Anterior cingulate cortex (tissue), 58 donors: Measurements from ENCODE around the gene DMD.
A peak's percentile ranks its signal among the peaks of the same experiment; 100 is the strongest.

Source experiments
- DNase-seq, 58 donors: peaks; one replicate each; lab custom pipeline; 2025; lab: John Stamatoyannopoulos, UW

Gene DMD

DNA sequence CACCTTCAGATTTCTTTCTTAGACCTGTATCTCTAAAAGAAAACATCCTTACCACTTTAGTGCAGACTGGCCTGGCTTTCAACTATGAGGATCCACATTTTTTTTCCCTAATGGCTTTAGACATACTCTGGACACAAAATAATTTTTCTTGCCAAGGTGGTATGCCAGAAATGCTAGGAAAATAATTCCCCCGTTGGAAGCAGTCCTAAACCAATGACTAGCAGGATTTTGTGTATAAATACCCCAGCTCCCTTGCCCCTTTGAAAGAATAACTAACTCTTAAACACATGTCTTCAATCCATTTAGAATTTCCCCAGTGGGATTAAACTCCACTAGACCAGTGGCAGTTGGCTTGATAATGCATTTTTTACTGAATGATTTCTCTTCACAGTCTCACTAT, 1639.0 kb downstream of the DMD start:
- no peak for DNase-seq

- no peak for DNase-seq
These were observed 1640.7 kb downstream of the DMD start for GRCh38 chrX:31570658-31571057.

GRCh38 chrX:31563792-31564191, 1647.6 kb downstream of the DMD start:
- no peak for DNase-seq

GRCh38 chrX:31555506-31555905, 1655.8 kb downstream of the DMD start:
- DNase-seq, result no peak

DNA sequence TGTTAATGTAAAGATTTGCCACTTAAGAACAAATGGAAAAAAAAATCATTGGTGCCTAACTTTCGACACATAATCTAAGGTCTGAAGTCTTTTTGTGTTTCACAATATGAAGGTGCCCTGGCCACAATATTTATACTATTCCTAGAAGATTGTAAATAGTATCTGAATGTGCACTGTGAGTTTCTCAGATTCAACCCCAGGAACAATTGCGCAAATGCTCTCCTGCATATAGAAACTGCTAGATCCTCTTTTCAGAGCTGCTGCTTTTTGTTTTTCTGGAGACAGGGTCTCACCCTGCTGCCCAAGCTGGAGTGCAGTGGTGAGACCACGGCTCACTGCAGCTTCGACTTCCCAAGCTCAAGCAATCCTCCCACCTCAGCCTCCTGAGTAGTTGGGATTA, 1659.4 kb downstream of the DMD start:
- no peak for DNase-seq

- no peak for DNase-seq
These were observed 1661.2 kb downstream of the DMD start for GRCh38 chrX:31550158-31550557.

DNA sequence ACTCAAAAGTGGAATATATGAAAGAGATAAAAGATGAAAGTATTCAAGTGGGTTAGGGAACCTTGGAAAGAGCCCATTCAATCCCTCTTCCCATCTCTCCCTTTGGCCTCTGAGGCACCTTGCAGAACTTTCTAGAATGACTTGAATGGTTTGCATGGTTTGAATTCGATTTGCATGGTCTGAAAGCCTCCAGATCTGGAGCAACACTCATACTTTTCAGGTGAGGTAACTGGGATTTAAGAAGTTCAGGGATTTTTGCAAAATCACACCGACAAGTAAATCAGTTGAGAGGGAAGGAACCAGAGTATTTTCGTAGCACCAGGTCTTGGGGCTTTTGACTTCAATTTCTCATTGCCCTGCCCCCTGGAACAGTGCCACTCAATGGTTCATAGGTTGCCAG, 1663.5 kb downstream of the DMD start:
- no peak for DNase-seq

DNA sequence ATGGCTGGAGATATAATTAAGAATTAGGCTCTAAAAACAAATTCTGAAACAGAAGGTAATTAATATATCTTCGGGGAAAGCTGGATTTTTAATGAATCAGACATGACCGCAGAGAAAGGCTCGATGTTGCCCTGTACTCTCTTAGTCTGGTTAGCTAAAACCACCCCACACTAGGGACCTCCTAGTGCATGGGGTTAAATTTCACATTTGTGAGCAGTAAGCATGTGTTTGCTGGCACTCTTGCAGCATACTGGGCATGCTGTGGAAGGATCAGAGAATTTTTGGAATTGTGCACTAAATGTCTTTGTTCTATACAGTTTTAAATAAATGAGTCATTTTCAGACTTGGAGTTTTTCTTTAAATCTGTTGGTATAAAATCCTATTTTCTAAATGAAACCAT, 1663.9 kb downstream of the DMD start:
- no peak for DNase-seq

GRCh38 chrX:31546126-31546525, 1665.2 kb downstream of the DMD start:
- peak in 4 of 58 donors; percentile 2 to 17 (median 4) for DNase-seq

- no peak for DNase-seq
These were observed 1665.6 kb downstream of the DMD start for GRCh38 chrX:31545726-31546125.

DNA sequence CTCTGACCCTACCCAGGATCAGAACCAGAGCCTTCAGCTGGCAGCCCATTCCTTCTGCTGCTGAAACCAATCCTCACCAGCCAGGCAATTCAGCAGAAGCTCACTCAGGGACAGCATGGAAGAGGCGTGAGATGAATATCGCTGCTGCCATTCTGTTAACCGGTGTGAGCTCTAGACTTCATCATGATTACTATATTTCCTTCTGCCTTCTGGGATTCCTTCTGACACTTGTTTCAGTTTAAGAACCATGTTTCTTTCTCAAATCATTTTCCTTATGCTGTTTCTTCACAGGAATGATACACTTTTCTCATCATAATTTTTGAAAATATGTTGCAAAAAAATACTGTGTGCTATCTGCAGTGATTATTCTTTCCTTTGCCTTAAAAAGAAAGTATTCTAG, 1666.2 kb downstream of the DMD start:
- peak in 3 of 58 donors; percentile 0 to 2 (median 1) for DNase-seq

DNA sequence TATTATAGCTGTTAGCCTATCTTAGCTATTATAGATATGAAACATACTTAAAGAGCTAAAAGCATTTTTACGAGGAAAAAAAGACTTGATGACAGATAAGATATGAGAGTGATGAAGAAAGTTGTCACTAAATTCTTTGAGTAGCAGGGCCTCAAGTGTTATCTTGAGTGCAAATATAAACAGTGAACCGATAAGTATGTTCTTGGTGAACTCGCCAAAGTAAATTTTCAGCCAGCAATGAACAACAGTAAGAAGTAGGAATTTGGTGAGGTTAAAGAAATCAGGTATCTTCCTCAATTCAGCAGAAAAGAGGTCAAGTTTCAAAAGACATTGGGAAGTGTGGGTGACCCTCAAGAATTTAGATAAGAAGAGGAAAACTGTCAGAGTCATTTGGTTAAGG, 1667.7 kb downstream of the DMD start:
- no peak for DNase-seq

GRCh38 chrX:31542566-31542965, 1668.8 kb downstream of the DMD start:
- no peak for DNase-seq

DNA sequence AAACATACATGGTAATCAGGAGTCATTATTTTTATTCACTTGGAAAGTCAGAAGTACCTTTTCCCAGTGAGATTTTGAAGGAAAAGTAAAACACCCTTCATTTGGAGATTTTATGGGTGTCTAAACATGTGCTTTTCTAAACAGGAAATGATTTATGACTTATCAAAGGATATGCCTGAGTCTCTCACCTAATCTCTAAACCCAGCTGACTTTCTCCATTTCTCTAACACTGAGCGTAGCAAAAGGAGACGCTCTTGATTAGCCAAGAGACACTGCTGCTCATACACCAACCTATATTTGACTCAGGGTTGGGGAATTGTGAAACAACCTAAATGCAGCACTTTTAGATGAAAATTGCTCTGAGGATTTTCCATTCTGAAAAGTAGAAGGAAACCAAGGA, 1671.0 kb downstream of the DMD start:
- DNase-seq, result no peak

DNA sequence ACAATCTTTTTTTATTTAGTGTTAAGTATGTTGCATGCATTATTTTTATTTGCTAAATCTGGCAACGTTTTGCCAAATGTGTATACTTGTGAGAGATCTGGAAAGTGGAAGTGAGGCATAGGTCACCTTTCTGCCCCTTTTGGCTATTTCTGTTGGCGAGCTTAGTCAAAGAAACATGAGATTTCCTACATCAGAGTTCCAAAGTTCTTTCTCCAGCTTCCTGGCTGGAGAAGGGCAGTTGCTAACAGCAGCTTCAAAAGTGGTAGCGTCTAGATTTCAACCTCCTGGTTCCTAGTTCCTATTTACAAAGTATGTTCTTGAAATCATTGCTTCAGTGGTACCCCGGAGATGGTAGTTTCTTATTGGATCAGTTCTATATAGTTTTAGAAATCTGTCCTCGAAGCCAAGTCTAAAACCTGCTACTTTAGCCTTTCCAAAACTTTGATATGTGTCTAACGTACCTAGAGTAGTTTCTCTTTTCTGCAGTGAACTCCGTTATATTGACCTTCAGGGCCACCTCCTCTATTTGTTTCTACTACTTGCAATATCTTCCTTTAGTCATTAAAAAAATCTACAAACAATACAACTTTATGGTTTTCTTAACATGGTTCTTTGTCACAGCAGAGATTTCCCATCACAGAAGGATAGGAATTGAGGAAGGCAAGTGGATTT, 1683.8 kb downstream of the DMD start:
- DNase-seq, result no peak

DNA sequence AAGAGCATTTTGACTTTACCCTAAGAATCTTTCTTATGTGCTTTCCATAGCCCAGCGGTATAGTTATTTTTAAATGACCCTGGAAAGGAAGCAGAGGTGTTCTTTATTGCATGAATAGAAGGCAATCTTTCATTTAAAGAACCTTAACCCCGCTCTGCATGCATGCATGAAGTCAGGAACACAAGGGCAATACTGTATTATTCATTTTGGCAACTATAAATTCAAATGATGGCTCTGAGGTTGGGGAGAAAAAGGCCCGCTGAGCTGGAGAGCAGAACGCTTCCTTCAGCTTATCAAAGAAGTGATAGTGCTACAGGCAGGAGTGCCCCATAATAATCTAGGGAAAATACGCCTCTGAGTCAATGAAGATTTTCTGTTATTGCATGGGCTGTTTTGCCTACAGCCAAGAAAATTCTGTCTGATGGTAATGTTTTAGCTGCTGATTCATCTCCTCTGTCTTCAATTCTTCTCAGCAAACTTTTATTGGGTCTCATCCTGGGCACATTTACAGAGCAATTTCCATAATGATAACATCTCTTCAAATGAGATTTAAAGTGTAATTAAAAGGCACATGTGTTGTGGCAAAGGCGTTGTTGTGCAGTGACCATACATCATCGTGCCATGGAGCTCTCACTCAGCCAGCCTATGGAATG, 1687.3 kb downstream of the DMD start:
- DNase-seq, result no peak

DNA sequence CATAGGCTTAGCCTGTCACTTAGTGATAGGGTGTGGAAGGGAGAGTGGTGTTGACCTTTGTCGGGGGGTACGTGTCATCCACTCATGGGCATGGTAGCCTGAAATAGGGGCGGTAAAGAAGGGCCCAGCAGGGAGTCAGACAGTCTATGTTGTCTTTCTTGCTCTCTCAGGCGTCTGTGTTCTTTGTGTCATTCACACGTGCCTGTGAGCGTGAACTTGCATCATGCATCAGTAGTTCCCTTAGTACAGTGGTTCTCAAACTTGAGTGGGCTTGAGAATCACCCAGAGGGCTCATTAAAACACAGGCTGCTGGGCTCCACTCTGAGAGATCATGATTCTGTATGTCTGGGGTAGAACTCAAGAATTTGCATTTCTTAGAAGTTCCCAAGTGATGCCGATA, 1688.6 kb downstream of the DMD start:
- DNase-seq, result no peak

- DNase-seq, result no peak
These were observed 1689.4 kb downstream of the DMD start for GRCh38 chrX:31521941-31522340.

DNA sequence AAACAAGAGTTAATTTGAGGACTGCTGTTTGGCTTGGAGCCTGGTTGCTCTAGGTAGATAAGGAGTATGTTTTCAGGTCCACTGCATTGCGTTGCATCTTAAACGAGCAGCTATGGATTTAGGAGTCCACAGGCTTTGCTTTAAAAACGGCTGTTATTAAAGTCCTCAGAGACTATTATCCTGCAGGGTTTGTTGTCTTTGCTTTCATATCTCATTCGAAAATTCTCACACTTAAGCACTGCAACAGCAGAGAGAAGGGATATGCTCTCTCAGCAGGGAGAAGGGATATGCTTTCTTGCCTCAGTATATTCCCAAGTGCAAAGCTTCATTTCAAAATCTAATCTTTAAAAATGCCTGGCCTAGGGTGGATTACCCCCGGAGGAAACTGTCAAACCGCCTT, 1694.8 kb downstream of the DMD start:
- no peak for DNase-seq

- DNase-seq, result peak in 8 of 58 donors; percentile 0 to 34 (median 2)
These were observed 1703.0 kb downstream of the DMD start for GRCh38 chrX:31508338-31508737.

DNA sequence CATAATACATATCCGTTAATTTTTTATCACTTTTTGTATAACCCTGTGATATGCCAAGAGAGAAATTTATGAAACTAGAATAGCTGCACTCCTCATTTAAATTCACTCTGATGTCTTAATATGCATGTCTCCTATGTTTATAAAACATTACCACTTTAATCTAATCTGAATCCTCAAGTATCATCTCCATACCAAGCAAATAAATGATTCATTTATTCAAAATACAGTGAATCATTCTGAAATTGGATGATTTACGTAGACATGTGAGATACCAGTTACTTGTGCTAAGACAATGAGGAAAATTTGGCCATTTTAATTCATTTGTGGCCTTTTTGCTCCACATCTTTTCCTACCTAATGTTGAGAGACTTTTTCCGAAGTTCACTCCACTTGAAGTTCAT, 1704.4 kb downstream of the DMD start:
- no peak for DNase-seq

GRCh38 chrX:31506360-31506759, 1705.0 kb downstream of the DMD start:
- no peak for DNase-seq

- DNase-seq, result no peak
These were observed 1710.4 kb downstream of the DMD start for GRCh38 chrX:31500921-31501320.
